Lower leg skin (tissue), 4 donors: Measurements from ENCODE around the gene TRMT11. TPM values are rescaled to one million over a fixed set of nuclear protein-coding genes. Genes with fewer than 3 reads are reported as not detected.
"Not testable (repeated sequence)": the region's sequence is repeated elsewhere in the genome, so short reads cannot be mapped to it uniquely, and the experiment has no call there.

Source experiments
- DNase-seq, 2 donors: peaks; one replicate each; pipeline ENCODE4 v3.0.0-alpha.2; 2019; ENCODE audit warnings: low spot score in 2 of 2
- H3K4me3 ChIP-seq: fragments of 200-600 bp; sonication (generic); 2 replicates; pipeline ENCODE4 v1.5.1; 2017; ENCODE audit warnings: mild to moderate bottlenecking, low read depth; ENCODE audit not compliant: poor library complexity, severe bottlenecking
- CTCF ChIP-seq, 3 donors: fragments of 450-650 bp; IDR thresholded peaks; one replicate each; pipeline ENCODE4 v1.5.1; 2016; ENCODE audit warnings: antibody characterized with exemption in 3 of 3, mild to moderate bottlenecking in 3 of 3, moderate library complexity in 2 of 3
- POLR2A ChIP-seq, 2 donors: fragments of 450-650 bp; IDR thresholded peaks; one replicate each; pipeline ENCODE4 v1.6.1; 2016 to 2017; ENCODE audit warnings: antibody characterized with exemption in 2 of 2, mild to moderate bottlenecking in 1 of 2, moderate library complexity in 1 of 2
- WGBS, 2 donors: methylation state at CpG; one replicate each; pipeline ENCODE4 v1.1.5; 2018; 5-methylcytosine and 5-hydroxymethylcytosine counted together
- intact Hi-C: fragments of 100-400 bp; cut with DNase I; formaldehyde crosslinking; loops from one replicate; pipeline ENCODE4 v1.15.0; 2023; ENCODE audit warnings: low total_unique reads
- total RNA-seq, 4 donors: library from RNA; depleted of rRNA; stranded (reverse); fragments of >200 nt; gene quantifications; one replicate each; pipeline ENCODE4 v1.1.0, GENCODE V29; 2016

TRMT11 gene
- total RNA-seq, 4 donors from 2014 or later = 8.1 to 14.0 (median 11.0) TPM

- no peak for DNase-seq
- intact Hi-C loops = no loop called here
- TF ChIP-seq POLR2A (IDR thresholded peaks at IDR 0.05) = no peak
- no peak for TF ChIP-seq CTCF (IDR thresholded peaks at IDR 0.05)
- no peak overlapping the region for H3K4me3 ChIP-seq
- 0 to 96% methylated on average over 2 of the region's 2 CpGs for WGBS, 2 donors
Observed at GRCh38 chr6:125970760-125971159, 15.6 kb upstream of the TRMT11 start.

GRCh38 chr6:125972478-125972877, 13.9 kb upstream of the TRMT11 start:
- DNase-seq, H3K4me3 ChIP-seq, intact Hi-C loops: not testable (repeated sequence)
- WGBS, 2 donors = 84 to 100% methylated on average over 1 of the region's 1 CpG

GRCh38 chr6:125974214-125974866, 12.0 kb upstream of the TRMT11 start:
- TF ChIP-seq CTCF (IDR thresholded peaks at IDR 0.05) (no peak), POLR2A (IDR thresholded peaks at IDR 0.05) (no peak)
- DNase-seq = no peak
- no peak overlapping the region for H3K4me3 ChIP-seq
- 38 to 40% methylated on average over 5 of the region's 5 CpGs for WGBS, 2 donors
- intact Hi-C loops = no loop called here

- TF ChIP-seq POLR2A (IDR thresholded peaks at IDR 0.05) (no peak), CTCF (IDR thresholded peaks at IDR 0.05) (no peak)
- 89 to 90% methylated on average over 3 of the region's 3 CpGs for WGBS, 2 donors
- intact Hi-C loops = no loop called here
- no peak overlapping the region for H3K4me3 ChIP-seq
- DNase-seq = no peak
Observed at GRCh38 chr6:125979101-125979500, 7.2 kb upstream of the TRMT11 start.

GRCh38 chr6:125981571-125982185, 4.7 kb upstream of the TRMT11 start:
- intact Hi-C loops = no loop called here

More at GRCh38 chr6:125981571-125982185, 4.7 kb upstream of the TRMT11 start:
- 98 to 100% methylated on average over 2 of the region's 2 CpGs for WGBS, 2 donors
- TF ChIP-seq CTCF (IDR thresholded peaks at IDR 0.05) (no peak), POLR2A (IDR thresholded peaks at IDR 0.05) (no peak)
- no peak for DNase-seq
- no peak overlapping the region for H3K4me3 ChIP-seq
